NCI-H748 treated with DMSO at 0.1 percent for 48 hours (cell line): ENCODE data around the gene SPEG.

Experiments used
- DNase-seq: peaks from one replicate; lab custom pipeline; 2025; lab: John Stamatoyannopoulos, UW

SPEG gene

DNA sequence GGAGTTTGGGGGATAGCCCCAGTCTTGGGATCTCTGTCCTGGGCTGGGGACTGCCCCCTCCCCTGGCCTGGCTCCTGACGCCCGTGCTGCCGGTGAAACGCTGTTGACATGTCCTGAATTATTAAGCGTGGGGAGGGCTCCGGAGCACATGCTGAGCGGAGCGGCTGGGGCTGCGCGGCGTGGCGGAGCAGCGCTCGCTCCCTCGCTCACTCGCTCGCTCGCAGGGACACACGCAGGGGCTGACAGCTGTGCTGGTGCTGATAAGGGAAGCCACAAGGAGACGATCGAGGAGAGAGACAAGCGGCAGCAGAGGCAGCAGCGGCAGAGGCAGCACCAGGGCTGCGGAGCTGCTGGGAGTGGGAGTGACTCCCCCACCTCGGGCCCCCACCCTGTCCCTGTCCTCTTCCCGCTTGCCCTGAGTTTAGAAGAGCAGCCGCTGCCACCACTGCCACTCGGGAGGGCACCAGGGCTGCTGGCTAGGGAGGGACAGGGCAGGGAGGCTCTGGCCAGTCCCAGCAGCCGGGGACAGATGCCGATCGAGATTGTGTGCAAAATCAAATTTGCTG lies 79.6 kb downstream of the SPEG start, which contains the start of gene ASIC4:
Gene ASIC4 (plus strand): TSS at position 287 of the 566 bp plus-strand sequence. CDS start 243 bp downstream, at position 530.
- no peak for DNase-seq

DNA sequence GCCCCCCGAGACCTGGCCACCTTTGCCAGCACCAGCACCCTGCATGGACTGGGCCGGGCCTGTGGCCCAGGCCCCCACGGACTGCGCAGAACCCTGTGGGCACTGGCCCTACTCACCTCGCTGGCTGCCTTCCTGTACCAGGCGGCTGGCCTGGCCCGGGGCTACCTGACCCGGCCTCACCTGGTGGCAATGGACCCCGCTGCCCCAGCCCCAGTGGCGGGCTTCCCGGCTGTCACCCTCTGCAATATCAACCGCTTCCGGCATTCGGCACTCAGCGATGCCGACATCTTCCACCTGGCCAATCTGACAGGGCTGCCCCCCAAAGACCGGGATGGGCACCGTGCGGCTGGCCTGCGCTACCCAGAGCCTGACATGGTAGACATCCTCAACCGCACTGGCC lies 80.2 kb downstream of the SPEG start:
- DNase-seq = no peak

DNA sequence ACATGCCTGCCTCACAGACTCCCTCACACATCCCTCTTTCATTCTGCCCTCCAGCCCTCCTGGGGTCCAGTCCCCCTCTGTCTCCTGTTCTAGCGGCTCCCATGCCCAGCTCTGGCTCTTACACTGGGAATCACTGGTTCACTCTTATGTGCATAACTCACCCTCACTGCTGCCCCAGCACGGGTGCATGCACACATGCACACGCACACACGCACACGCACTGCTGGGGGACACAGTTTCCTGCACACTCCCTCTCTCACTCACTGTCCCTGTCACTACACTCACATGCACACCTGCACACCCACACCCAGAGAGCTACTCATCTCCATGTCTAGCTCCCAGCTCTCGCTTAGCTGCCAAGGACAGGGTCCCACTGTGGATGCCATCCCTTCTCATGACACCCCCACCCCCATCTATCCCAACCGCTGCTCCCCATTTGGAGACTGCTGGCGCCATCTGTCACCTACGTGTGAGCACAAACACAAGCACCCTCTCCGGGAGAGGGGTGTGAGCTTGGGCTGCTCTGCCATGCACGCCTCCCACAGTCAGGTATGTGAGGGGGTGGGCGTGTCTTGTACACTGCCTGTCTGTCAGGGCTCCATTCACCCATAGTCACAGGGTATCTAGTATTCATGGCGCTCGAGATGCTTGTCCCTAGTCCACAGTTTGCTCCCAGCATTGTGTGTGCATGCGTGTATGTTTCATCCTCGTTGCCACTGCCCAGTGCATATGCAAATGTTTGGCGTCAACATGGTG lies 81.4 kb downstream of the SPEG start:
- no peak for DNase-seq

- DNase-seq = no peak
These were observed 82.2 kb downstream of the SPEG start for GRCh38 chr2:219516888-219517287.

DNA sequence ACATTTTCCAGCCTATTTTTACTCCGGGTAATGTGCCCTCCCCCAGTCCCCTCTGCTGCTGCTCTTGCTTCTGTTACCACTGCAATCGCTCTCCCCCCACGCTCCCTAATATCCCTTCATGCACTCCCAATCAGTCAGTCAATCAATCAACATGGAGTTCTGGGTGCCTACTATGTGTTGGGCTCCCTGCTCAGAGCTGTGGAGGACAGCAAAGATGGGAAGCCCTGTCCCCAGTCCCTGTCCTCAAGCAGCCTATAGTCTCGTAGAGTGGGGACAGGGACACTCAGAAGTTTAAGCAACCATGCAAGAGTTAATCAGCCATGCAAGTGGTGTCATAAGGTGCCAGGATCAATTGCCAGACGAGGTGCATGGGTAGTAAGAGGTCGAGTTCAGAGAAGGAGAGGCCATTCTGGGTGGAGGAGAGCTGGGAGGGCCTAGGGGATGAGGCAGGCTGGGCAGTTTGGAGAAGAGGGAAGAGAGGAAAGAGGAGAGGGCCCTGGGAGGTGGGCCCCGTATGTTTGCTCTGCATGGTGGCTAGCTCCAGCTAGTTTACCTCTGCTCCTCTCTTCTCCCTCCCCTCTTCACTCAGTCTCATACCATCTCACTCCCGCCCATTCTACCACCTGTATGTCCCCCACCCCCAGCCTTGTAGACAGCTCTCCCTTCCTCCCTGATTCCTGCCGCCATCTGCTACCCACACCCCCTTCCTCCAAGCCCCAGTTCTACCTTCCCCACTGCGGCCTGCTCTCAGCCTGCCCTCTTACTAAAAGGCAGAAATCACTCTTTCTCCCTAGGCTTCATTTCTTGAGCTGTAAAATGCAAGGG lies 83.5 kb downstream of the SPEG start:
- no peak for DNase-seq

DNA sequence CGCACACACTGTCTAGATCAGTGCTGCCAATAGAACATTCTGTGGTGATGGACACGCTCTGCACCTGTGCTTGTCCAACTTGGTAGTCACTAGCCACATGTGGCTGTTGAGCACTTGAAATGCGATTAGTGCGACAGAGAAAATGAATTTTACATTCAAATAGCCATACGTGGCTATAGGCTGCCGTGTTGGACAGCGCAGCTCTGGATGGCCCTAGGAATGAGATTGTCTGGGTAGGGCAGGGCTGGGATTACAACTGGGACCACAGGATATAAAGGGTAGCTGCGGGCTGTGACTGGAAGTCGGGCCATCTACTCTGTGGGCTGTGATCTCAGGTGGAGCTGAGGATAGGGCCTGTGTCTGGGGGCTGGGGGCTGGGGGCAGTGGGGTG lies 84.9 kb downstream of the SPEG start:
- DNase-seq = no peak

DNA sequence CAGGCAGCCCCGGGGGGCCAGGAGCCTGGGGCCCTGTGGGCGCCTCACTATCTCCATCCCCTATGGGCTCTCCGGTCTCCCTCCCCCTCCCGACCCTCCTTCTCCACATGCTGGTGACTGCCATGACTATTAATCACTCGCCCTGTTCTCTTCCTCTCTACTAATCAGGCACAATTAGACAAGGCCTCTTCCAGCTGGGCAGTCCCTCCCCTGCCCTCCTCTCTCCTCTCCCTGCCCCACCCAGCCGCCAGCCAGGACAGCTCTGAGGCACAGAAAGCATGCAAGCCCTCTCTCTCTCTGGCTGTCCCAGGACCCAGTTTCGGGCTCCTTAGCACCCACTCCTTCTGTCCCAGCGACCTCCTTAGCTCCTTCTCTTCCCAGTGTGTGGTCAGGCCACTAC lies 85.4 kb downstream of the SPEG start:
- DNase-seq = no peak

GRCh38 chr2:219521066-219521880 lies 86.6 kb downstream of the SPEG start:
- no peak for DNase-seq

GRCh38 chr2:219522111-219523030 lies 87.7 kb downstream of the SPEG start:
- DNase-seq = peak; percentile 7

GRCh38 chr2:219523031-219523671 lies 88.5 kb downstream of the SPEG start:
- no peak for DNase-seq

GRCh38 chr2:219524817-219525216 lies 90.2 kb downstream of the SPEG start:
- DNase-seq = no peak

DNA sequence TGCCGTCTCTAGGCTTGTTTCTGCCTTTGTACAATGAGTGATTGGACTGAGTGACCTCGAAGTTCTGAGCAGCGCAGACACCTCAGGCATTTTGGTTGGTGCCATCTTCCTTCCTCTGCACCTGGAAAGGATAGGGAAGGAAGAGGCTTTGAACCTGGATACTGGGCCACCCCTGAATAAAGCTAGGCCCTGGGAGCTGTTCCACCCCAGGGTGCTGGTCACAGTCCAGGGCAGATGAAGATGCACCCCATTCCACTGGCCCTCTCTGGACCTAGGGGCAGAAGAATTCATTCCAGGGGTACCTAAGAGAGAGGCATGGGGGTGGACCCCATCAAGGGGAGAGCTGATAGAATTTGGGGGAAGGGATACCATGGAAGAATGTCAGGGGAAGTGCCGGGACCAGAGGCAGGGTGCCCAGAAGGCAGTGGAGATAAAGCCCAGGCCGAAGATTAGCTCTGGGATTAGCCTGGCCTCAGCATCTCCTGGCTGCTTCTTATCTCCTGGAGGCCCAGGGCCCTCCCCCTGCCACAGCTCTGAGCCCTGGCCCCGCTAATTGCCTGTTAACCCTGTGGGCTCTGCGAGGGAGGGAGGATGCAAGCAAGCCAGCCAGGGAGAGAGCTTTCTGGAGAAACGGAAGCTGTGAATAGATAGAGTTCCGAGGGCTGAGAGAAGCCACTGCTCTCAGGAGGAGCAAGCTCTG lies 91.0 kb downstream of the SPEG start:
- DNase-seq = no peak

DNA sequence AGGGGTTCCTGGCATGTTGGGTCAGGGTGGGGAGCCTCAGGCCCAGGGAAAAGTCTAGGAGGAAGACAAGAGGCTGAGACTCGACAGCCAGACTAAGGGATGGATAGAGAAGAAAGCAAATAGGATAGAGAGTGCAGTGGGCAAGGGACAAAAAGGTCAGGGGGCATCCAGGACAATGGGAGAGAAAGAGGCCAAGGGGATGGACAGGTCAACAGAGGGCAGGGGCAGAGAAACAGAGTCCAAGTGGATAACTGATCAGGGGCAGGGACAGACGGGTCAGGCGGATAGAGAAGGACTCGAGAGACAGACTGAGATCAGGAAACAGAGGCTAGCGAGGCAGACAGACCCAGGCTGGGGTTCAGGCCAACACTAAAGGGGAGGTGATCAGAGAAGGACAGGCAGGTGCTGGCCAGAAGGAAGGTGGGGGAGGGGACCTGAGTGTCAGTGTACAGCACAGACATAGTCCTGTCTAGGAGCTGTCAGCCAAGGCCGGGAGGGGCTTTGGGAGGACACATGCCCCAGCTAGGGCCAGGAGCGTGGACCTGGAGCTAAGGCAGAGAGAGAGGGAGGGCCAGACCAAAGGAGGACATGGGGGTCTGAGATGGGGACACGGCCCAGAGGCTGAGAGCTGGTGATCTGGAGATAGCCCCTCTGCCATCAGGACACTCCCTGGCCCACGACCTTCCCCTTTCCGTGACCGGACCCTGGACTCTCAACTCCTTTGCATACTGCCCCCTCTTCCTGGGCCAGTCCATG lies 91.9 kb downstream of the SPEG start:
- no peak for DNase-seq

DNA sequence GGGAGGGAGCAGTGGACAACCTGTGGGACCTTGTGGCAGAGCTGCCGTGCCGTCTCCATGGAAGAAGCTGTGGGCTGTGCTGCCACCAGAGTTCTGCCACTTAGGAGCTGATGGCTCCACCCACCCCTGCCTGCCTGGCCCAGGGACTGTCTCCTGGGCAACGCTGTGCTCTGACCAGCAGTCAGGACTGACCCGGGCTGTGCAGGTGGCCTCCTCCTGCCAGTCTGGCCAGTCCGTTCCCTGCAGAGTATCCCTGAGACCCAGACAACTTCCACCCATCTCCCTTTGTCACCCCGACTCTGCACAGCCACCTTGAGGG lies 92.4 kb downstream of the SPEG start:
- DNase-seq = peak; percentile 25

GRCh38 chr2:219527472-219527871 lies 92.8 kb downstream of the SPEG start:
- DNase-seq = no peak

GRCh38 chr2:219530048-219530963 lies 95.7 kb downstream of the SPEG start:
- DNase-seq = peak; percentile 47

DNA sequence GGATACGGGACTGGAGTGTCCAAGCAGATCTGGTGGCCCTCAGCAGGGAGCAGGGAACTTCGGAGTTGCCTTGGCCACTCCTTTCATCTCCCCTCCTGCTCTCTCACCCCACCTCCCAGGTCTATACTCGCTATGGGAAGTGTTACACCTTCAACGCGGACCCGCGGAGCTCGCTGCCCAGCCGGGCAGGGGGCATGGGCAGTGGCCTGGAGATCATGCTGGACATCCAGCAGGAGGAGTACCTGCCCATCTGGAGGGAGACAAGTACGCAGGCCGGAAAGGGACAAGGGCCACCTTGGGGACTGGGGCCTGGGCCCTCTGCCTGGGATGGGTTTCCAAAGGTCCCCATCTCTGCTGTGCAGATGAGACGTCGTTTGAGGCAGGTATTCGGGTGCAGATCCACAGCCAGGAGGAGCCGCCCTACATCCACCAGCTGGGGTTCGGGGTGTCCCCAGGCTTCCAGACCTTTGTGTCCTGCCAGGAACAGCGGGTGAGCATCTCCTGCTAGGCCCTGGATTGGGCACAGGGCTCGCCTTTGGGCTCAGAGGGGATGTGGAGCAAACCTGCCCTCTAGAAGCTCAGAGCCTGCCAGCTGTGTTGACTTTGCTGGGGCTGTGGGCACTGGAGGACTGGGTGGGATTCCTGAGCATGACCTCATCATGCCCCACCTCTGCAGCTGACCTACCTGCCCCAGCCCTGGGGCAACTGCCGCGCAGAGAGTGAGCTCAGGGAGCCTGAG lies 97.2 kb downstream of the SPEG start:
- DNase-seq = no peak

- no peak for DNase-seq
These were observed 97.7 kb downstream of the SPEG start for GRCh38 chr2:219532378-219532649.
